GM06990 (cell line): ENCODE results near the gene AGAP9.
"Not testable (repeated sequence)": the region's sequence is repeated elsewhere in the genome, so short reads cannot be mapped to it uniquely, and the experiment has no call there.

Experiments used
- DNase-seq: peaks from one replicate; pipeline ENCODE4 v3.0.0-alpha.2; 2011; ENCODE audit not compliant: insufficient read length; ENCODE audit errors: extremely low read depth
- H3K27me3 ChIP-seq: replicated peaks from 2 replicates; pipeline ENCODE4 v1.6.0; 2011; ENCODE audit warnings: low read length; ENCODE audit not compliant: control insufficient read depth, insufficient read depth
- H3K36me3 ChIP-seq: 2 replicates; pipeline ENCODE4 v1.5.1; 2011; ENCODE audit warnings: low read length; ENCODE audit not compliant: control insufficient read depth, insufficient read depth
- H3K4me3 ChIP-seq: replicated peaks from 2 replicates; pipeline ENCODE4 v1.5.1; 2011; ENCODE audit warnings: low read depth, mild to moderate bottlenecking, control low read depth, low read length

Gene AGAP9

DNA sequence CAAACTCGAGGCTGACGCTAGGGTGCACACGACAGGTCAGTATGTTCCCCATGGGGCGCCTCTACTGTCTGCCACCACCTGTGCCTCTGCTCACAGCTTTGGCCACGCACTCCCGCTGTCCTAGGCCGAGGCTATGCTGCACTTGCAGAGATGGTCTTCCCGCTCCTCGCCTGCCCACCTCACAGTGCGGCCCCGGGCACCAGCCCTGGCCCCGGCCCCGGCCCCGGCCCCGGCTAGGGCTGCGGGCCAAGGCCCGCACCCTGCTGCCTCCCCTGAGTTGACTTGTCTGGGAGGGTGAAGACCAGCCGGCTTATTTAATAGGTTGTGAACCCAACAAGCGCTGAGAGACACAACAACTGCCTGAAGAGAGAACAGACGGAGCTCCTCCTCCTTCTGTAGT, at the start of gene AGAP9:
AGAP9 (minus strand) TSS at position 164 of the 400 bp plus-strand sequence; CDS start at position 52, 112 bp downstream.
- H3K27me3 ChIP-seq, DNase-seq, H3K36me3 ChIP-seq, H3K4me3 ChIP-seq: not testable (repeated sequence)

- H3K36me3 ChIP-seq, DNase-seq, H3K4me3 ChIP-seq, H3K27me3 ChIP-seq: not testable (repeated sequence)
These were observed 47.9 kb upstream of the AGAP9 start for GRCh38 chr10:47571138-47571912.

GRCh38 chr10:47566757-47567156, 43.3 kb upstream of the AGAP9 start:
- H3K27me3 ChIP-seq, H3K36me3 ChIP-seq, DNase-seq, H3K4me3 ChIP-seq: not testable (repeated sequence)

DNA sequence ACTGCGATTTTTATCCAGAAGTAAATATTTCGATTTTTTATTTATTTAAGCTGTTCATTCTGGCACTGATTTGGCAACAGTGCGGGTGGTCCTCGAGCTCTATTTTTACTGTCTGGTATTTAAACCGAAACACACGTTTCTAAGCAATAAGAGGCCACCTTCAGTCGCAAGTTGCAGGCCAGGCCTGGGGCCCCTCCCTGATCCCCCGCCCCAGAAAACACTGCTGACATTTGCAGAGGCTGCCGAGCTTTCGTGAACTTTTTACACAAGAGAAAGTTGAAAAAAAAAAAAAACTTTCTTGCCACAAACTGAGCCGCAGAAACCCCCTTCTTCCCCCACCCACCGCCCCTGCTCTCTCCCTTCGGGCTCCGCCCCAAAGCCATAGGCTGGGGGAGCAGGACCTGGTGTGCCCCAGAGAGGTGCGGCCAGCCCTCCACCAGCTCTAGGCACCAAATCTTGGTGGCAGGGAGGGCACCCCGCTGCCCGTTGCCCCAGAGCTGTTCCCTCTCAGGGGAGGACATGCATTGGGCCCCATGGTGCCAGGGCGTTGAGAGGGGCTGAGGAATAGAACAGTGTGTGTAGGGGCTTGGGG, 42.8 kb upstream of the AGAP9 start:
- H3K36me3 ChIP-seq, H3K4me3 ChIP-seq, H3K27me3 ChIP-seq, DNase-seq: not testable (repeated sequence)

DNA sequence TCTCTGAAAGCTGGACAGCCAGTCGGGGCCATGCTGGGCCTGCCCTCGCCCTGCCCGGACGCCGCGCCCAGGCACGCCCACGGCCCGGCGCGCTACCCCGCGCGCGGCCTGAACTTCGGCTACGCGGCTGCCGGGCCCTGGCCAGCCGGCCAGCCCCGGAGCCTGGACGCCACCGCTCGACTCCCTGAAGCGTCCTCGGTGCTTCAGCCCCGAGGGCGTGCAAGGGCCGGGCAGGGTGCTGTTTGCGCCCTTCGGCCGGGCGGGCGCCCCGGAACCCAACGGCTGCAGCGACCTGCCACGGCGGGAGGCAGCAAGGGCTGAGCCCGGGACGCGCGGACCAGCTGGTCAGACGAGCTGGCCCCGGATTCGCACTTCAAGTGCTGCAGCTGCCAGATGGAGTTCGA, 42.1 kb upstream of the AGAP9 start:
- H3K36me3 ChIP-seq, H3K27me3 ChIP-seq, DNase-seq, H3K4me3 ChIP-seq: not testable (repeated sequence)

GRCh38 chr10:47564953-47565352, 41.5 kb upstream of the AGAP9 start:
- H3K36me3 ChIP-seq, H3K4me3 ChIP-seq, H3K27me3 ChIP-seq, DNase-seq: not testable (repeated sequence)

- not testable (repeated sequence) for H3K4me3 ChIP-seq, H3K36me3 ChIP-seq, H3K27me3 ChIP-seq, DNase-seq
These were observed 40.9 kb upstream of the AGAP9 start for GRCh38 chr10:47564318-47564717.

DNA sequence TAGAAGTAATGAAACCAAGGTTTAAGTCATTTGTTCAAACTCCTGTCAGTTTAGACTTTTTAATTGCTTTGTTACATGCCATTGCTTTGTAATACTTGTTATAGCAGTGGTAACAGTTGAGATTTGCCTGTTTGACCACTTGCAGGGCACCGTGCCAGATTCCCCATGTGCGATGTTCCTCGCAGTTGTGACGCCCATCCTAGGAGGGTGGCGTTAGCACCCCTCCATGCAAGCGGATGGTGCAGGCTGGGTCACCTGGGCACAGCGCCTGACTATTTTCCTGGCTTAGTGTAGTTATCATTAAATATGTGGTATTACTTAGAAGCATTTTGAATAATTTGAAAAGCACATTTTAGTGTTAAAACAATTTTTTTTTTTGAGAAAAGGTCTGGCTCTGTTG, 37.0 kb upstream of the AGAP9 start:
- not testable (repeated sequence) for H3K4me3 ChIP-seq, H3K36me3 ChIP-seq, DNase-seq

DNA sequence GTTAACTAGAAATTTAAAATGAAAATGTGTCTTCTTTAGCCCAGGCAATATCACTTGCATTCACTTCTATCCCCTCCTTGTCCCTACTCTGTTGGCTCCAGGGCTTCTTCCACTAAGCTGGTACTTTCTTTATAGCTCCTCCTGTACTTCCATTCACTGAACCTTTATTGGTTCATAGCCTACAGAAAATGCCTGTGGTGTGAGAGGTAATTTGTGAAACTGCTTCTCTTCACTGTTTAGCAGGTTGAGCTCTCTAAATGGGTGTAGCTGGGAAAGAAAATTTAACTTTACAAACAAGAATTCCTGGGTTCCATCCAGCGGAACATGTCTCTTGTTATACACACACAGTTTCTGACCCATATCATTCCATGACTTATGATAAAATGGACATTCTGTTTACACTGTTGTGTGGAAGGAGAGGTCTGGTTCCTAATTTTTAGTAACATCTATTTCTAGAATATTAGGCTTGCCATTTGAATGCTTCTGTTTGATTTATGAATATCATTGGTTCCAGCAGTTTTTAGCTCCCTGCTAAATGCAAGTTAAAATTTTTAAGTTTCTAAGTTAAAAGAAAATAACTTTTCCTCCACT, 36.4 kb upstream of the AGAP9 start:
- H3K36me3 ChIP-seq, H3K4me3 ChIP-seq, DNase-seq: not testable (repeated sequence)

More for the DNA sequence above, 37.0 kb upstream of the AGAP9 start:
- H3K27me3 ChIP-seq = not testable (repeated sequence)

GRCh38 chr10:47558109-47558508, 34.7 kb upstream of the AGAP9 start:
- not testable (repeated sequence) for H3K27me3 ChIP-seq, H3K4me3 ChIP-seq, DNase-seq, H3K36me3 ChIP-seq

More for the DNA sequence above, 36.4 kb upstream of the AGAP9 start:
- H3K27me3 ChIP-seq = not testable (repeated sequence)

DNA sequence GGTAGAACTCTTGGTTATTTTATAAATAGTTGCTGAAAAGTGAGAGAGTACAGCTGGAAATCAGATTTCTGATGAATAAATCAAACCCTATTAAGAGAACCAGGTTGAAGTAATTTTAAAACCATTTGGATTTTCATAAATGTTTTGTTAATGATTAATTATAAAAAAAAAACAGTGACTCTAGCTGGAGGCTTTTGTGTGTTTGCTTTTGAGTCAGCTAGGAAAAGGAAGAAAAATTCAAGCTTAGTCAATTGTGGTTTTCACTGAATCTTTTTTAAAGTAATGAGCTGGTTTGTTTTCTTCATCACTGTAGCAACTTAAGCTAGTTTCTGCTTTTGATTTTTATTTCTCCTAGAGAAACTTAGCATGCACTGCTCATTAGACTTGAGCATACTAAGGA, 34.2 kb upstream of the AGAP9 start:
- not testable (repeated sequence) for DNase-seq, H3K27me3 ChIP-seq, H3K4me3 ChIP-seq, H3K36me3 ChIP-seq

DNA sequence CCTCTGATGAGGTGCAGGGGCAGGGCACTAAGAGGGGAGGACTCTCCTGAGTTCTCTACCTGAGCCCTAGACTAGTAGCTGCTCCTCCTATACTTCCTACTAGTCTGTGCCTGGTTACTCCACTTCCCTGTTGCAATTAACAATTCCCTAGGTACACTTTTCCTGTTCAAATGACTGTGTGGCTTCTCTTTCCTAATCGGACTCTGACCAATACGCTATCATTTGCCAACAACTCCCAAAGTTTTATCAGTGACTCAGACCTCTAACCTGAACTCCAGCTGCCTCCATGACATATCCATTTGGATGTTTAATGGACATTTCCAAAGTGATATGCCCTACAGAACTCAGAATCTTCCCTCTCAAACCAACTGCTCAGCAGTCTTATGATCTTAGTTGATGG, 31.9 kb upstream of the AGAP9 start:
- not testable (repeated sequence) for H3K4me3 ChIP-seq, DNase-seq, H3K36me3 ChIP-seq, H3K27me3 ChIP-seq

DNA sequence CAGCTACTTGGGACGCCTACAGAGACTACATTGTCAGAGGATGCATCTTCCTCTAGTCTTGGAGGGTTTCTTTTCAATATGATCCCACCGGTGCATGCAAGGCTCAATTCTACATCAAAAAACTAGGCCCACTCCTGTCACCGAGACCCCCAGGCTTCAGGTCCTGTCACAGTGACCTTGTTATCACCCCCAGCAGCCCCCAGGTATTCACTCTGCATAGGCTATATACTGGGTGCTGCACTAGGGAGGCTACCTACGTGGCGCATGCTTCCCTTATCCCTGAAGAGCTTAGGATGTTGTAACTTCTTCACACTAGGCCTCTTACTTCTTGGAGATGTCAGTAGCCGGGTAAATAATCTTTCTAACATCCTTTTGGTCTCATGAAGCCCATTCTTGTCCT, 31.1 kb upstream of the AGAP9 start:
- not testable (repeated sequence) for DNase-seq, H3K36me3 ChIP-seq, H3K4me3 ChIP-seq, H3K27me3 ChIP-seq

DNA sequence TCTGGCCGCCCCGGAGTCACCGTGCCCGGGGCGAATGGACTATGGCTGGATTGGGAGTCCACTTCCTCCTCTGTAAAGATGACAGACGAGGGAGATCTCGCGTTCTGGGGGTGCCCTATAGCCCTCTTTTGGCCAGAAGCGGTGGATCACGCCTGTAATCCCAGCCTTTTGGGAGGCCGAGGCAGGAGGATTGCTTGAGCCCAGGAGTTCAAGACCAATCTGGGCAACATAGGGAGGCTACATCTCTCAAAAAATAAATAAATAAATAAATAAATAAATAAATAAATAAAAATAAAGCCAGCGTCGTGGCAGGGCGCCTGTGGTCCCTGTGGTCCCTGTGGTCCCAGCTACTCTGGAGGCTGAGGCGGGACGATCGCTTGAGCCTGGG, 30.4 kb upstream of the AGAP9 start:
- not testable (repeated sequence) for DNase-seq, H3K36me3 ChIP-seq

More for the DNA sequence above, 30.4 kb upstream of the AGAP9 start:
- H3K27me3 ChIP-seq = not testable (repeated sequence)
- H3K4me3 ChIP-seq = peak overlapping the region; percentile 59
